ENCODE results near the gene KCNQ4. TPM values are rescaled to one million over a fixed set of nuclear protein-coding genes. Genes with fewer than 3 reads are reported as not detected.

The KCNQ4 gene
- polyA plus RNA-seq, 6 donors from 2014 or later = 0.11 TPM; not detected in 5

DNA sequence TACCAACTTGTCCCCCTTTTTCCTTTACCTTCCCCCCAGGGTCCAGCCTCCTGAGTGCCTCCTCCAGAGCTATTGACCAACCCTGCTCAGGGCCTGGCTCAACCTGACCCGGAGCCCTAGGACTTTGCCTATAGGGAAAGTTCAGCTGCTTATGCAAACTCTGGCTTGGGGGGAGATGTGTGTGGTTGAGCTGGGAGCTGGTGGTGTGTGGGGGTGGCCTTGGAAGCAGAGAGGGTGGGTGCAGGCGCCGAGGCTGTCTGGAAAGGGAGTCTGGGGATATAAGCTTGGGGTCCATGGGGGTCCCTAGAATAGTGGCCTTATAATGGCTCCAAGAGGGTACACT is 14.1 kb downstream of the KCNQ4 start:
- Mint-ChIP-seq H3K9me3 (no peaks in the 10 kb centered on the region), H3K4me1 (peaks cover 26 to 44% (median 28%) of the 10 kb centered on the region in 3 donors), H3K4me3 (peak overlapping the region in 1 of 8 donors; percentile 0), H3K27ac (peak overlapping the region in 1 of 6 donors; percentile 3), H3K27me3 (peaks cover 0 to 17% (median 5%) of the 10 kb centered on the region in 3 donors), H3K36me3 (no peaks in the 10 kb centered on the region)
- ATAC-seq (ENCODE audit: low read depth in 2 of 2) = no peak
- no peak for DNase-seq

DNA sequence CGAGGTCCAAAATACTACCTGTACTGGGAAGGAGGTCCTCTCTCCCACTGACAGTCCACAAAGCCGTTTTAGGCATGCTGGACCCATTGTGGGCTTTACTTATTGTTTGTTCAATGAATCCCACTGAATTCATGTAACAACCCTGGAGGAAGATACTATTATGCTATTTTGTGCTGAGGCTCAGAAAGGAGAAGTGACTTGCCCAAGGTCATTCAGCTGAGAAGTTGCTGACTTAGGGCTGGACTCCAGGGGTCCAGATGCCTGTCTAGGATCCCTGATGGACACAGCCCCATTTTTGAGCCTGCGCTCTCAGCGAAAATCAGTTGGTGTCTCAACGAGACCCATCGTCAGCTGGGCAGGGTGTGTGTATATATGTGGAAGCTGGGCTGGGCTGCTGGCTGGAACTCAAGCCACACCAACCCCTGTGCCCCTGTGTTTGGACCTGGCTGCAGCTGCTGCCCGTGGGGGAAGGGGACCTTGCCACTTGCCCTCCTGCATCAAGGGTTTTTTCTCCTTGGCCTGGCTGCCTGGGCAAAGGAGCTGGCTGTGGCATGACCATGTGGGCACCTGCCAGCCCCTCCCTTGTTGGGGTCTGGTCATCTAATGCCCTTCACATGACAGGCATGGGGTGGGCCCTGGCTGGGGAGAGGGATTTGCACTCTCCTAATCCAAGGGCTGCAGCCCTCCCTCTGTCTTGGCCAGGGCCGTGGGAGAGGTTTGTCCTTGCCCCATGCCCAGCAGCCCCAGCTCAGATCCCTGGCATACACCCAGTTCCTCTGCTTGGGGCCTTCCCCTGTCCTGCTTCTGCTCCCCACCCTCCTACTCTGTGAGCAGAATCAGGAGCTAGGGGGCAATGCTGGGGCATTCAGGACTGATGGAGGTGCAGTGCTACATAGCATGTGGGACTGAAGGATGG is 15.0 kb downstream of the KCNQ4 start:
- Mint-ChIP-seq H3K4me1 (peaks cover 27 to 53% (median 38%) of the 10 kb centered on the region in 3 donors), H3K4me3 (no peak overlapping the region), H3K27me3 (peaks cover 0 to 14% (median 4%) of the 10 kb centered on the region in 3 donors), H3K27ac (no peak overlapping the region), H3K9me3 (no peaks in the 10 kb centered on the region), H3K36me3 (no peaks in the 10 kb centered on the region)
- ATAC-seq (ENCODE audit: low read depth in 2 of 2) (no peak), DNase-seq (no peak)

- H3K4me3 Mint-ChIP-seq = no peak overlapping the region
- H3K36me3 Mint-ChIP-seq = no peaks in the 10 kb centered on the region
- H3K9me3 Mint-ChIP-seq = no peaks in the 10 kb centered on the region
- DNase-seq (no peak), ATAC-seq (ENCODE audit: low read depth in 2 of 2) (no peak)
- peaks cover 27 to 55% (median 41%) of the 10 kb centered on the region in 3 donors for H3K4me1 Mint-ChIP-seq
- no peak overlapping the region for H3K27ac Mint-ChIP-seq
- H3K27me3 Mint-ChIP-seq = peaks cover 0 to 10% (median 0%) of the 10 kb centered on the region in 3 donors
Observed at GRCh38 chr1:40799351-40799867, 15.8 kb downstream of the KCNQ4 start.

GRCh38 chr1:40801742-40802077 is 18.1 kb downstream of the KCNQ4 start:
- peak overlapping the region in 2 of 6 donors; percentile 7 to 47 for H3K27ac Mint-ChIP-seq
- no peak for ATAC-seq (ENCODE audit: low read depth in 2 of 2)

DNA sequence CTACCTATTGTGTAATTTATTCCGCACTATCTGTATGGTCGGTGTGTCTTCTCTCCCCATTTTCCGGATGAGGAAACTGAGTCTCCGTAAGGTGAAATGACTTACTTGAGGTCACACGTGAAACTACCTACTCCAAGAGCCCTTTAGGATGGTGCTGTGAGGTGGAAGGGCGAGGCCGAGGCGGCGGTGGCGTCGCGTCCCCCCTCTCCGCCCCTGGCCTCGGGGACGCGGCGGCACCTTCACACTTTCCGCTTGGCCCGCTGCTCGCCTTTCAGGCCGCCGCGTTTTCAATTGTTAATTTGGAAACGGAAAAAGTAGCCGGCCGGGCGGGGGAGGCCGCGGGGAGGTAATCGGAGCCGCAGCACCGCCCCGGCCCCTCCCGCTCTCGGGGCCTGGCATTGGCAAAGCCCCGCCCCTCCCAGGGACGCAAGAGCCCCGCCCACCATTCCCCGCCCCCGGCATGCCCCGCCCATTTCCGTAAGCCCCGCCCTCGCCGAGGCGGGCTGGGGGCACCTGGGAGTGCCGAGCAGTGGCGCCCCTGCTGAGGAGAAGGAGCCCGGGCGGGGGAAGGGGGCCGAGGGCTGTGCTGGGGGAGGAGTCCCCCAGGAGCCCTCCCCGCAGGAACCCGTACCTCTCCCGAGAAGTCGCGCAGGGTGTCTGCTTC is 18.6 kb downstream of the KCNQ4 start:
- Mint-ChIP-seq H3K27ac (peak overlapping the region in 1 of 6 donors; percentile 93), H3K36me3 (no peaks in the 10 kb centered on the region), H3K27me3 (peaks cover 0 to 5% (median 0%) of the 10 kb centered on the region in 3 donors), H3K4me3 (peak overlapping the region; percentile 76 to 88 (median 82)), H3K9me3 (no peaks in the 10 kb centered on the region), H3K4me1 (peaks cover 21 to 42% (median 38%) of the 10 kb centered on the region in 3 donors)
- DNase-seq (peak; percentile 74), ATAC-seq (ENCODE audit: low read depth in 2 of 2) (peak; percentile 82 to 85)

More at GRCh38 chr1:40801742-40802077, 18.1 kb downstream of the KCNQ4 start:
- Mint-ChIP-seq H3K4me1 (peaks cover 24 to 46% (median 41%) of the 10 kb centered on the region in 3 donors), H3K9me3 (no peaks in the 10 kb centered on the region), H3K27me3 (peaks cover 0 to 10% (median 0%) of the 10 kb centered on the region in 3 donors), H3K4me3 (peak overlapping the region; percentile 75 to 88 (median 82)), H3K36me3 (no peaks in the 10 kb centered on the region)
- DNase-seq = no peak

DNA sequence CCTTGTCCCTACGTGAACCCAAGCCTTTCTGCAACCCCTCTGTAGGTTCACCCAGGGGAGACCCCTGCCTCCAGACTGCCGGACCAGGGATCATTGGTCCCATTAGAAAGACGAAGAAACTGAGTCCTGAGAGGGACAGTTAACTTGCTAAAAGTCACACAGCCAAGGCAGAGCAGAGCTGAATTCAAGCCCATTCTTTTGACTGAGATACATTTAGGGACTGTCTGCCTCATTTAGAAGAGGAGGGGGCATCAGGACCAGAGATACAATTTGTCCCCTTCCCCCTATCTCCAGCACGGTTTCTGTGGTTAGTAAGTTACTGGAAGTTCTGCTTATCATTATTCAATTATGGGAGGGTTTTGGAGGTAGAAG is 19.1 kb downstream of the KCNQ4 start:
- Mint-ChIP-seq H3K36me3 (no peaks in the 10 kb centered on the region), H3K27me3 (no peaks in the 10 kb centered on the region), H3K27ac (peak overlapping the region in 3 of 6 donors; percentile 66 to 93 (median 86)), H3K4me3 (peak overlapping the region; percentile 60 to 85 (median 78)), H3K9me3 (no peaks in the 10 kb centered on the region), H3K4me1 (peaks cover 19 to 37% (median 36%) of the 10 kb centered on the region in 3 donors)
- DNase-seq (no peak), ATAC-seq (ENCODE audit: low read depth in 2 of 2) (peak; percentile 3 to 4)

- ATAC-seq (ENCODE audit: low read depth in 2 of 2) (no peak), DNase-seq (no peak)
- H3K27me3 Mint-ChIP-seq = no peaks in the 10 kb centered on the region
- H3K4me3 Mint-ChIP-seq = peak overlapping the region; percentile 22 to 77 (median 50)
- H3K4me1 Mint-ChIP-seq = peaks cover 19 to 37% (median 36%) of the 10 kb centered on the region in 3 donors
- H3K36me3 Mint-ChIP-seq = no peaks in the 10 kb centered on the region
- H3K9me3 Mint-ChIP-seq = no peaks in the 10 kb centered on the region
- peak overlapping the region in 3 of 6 donors; percentile 45 to 84 (median 76) for H3K27ac Mint-ChIP-seq
Observed at GRCh38 chr1:40803447-40803846, 19.9 kb downstream of the KCNQ4 start.

DNA sequence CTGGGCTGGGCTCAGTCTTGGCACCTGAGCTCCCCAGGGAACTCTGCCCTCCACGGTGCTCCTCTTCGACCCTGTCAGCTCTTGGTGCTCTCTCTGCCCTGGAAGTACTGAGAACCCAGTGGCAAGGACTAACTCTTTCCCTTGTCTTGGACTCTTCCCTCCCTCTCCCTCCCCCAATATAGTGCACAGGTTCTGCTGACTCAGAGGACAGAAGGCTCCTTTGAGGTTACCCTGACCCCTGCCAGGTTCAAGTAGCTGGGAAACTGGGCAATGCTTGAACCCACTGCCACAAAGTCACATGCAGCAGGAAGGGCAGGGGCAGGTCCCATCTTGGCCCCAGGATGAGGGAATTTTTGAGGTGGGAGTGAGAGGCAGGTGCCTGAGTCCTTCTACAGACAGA is 20.3 kb downstream of the KCNQ4 start:
- no peaks in the 10 kb centered on the region for H3K36me3 Mint-ChIP-seq
- H3K9me3 Mint-ChIP-seq = no peaks in the 10 kb centered on the region
- H3K27ac Mint-ChIP-seq = peak overlapping the region in 2 of 6 donors; percentile 45 to 76
- H3K4me3 Mint-ChIP-seq = peak overlapping the region in 2 of 8 donors; percentile 60 to 70
- H3K4me1 Mint-ChIP-seq = peaks cover 23 to 41% (median 41%) of the 10 kb centered on the region in 3 donors
- ATAC-seq (ENCODE audit: low read depth in 2 of 2) = no peak
- no peak for DNase-seq
- no peaks in the 10 kb centered on the region for H3K27me3 Mint-ChIP-seq

DNA sequence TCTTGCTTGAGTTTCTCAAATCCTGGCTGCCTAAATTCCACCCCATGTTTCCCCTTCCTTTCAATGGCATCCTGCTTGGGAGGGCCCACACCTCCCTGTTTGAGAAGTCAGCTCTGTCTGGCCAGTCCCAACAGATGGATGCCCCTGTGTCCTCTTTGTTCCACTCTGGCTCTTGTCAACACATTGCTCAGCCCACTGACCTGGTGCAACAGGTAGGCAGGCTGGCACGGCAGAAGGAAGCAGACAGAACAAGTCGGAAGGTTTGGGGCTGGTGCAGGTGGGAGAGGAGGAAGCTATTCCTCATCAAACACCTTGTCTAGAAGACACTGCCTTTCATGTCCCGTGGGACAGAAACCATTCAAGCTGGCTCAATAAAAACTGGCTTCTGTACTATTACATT is 22.7 kb downstream of the KCNQ4 start:
- H3K27ac Mint-ChIP-seq = peak overlapping the region in 2 of 6 donors; percentile 39 to 60
- no peak for DNase-seq

GRCh38 chr1:40806731-40807695 is 23.4 kb downstream of the KCNQ4 start:
- H3K27ac Mint-ChIP-seq = peak overlapping the region in 2 of 6 donors; percentile 60 to 72

More for the DNA sequence above, 22.7 kb downstream of the KCNQ4 start:
- Mint-ChIP-seq H3K4me1 (peaks cover 29 to 50% (median 45%) of the 10 kb centered on the region in 3 donors), H3K9me3 (peaks cover 0 to 4% (median 0%) of the 10 kb centered on the region in 7 donors), H3K4me3 (no peak overlapping the region), H3K36me3 (no peaks in the 10 kb centered on the region), H3K27me3 (no peaks in the 10 kb centered on the region)
- ATAC-seq (ENCODE audit: low read depth in 2 of 2) = no peak

GRCh38 chr1:40808002-40808401 is 24.4 kb downstream of the KCNQ4 start:
- Mint-ChIP-seq H3K36me3 (no peaks in the 10 kb centered on the region), H3K4me1 (peaks cover 18 to 37% (median 32%) of the 10 kb centered on the region in 3 donors), H3K27ac (peak overlapping the region in 3 of 6 donors; percentile 38 to 91 (median 83)), H3K4me3 (peak overlapping the region in 1 of 8 donors; percentile 60), H3K9me3 (peaks cover 0 to 4% (median 0%) of the 10 kb centered on the region in 7 donors), H3K27me3 (peaks cover 0 to 6% (median 0%) of the 10 kb centered on the region in 3 donors)
- no peak for DNase-seq
- ATAC-seq (ENCODE audit: low read depth in 2 of 2) = no peak

More at GRCh38 chr1:40806731-40807695, 23.4 kb downstream of the KCNQ4 start:
- H3K27me3 Mint-ChIP-seq = no peaks in the 10 kb centered on the region
- peaks cover 21 to 42% (median 38%) of the 10 kb centered on the region in 3 donors for H3K4me1 Mint-ChIP-seq
- H3K36me3 Mint-ChIP-seq = no peaks in the 10 kb centered on the region
- no peak overlapping the region for H3K4me3 Mint-ChIP-seq
- ATAC-seq (ENCODE audit: low read depth in 2 of 2) = no peak
- peaks cover 0 to 4% (median 0%) of the 10 kb centered on the region in 7 donors for H3K9me3 Mint-ChIP-seq
- DNase-seq = no peak

DNA sequence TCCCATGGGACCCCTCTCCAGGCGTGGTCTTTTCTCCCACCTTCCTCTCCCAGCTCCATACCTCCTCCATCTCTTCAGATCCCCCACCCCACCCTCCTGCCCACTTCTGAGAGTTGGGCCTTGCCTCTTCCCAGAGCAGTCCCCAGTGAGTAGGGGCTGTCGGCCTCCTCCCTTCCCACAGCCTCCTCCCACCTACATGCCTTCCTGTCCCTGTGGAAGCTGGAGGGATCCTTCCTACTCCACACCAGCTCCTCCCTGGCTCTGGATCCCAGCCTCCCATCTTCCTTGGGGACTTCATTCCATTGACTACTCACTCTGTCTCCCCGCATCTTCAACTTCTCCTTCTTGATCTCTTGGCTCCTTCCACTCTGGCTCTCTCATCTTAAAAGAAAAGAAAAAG is 24.9 kb downstream of the KCNQ4 start:
- ATAC-seq (ENCODE audit: low read depth in 2 of 2) (no peak), DNase-seq (no peak)
- Mint-ChIP-seq H3K9me3 (peaks cover 0 to 4% (median 0%) of the 10 kb centered on the region in 7 donors), H3K4me3 (peak overlapping the region in 2 of 8 donors; percentile 20 to 60), H3K27me3 (peaks cover 0 to 9% (median 0%) of the 10 kb centered on the region in 3 donors), H3K27ac (peak overlapping the region in 5 of 6 donors; percentile 8 to 92 (median 91)), H3K36me3 (no peaks in the 10 kb centered on the region), H3K4me1 (peaks cover 18 to 33% (median 28%) of the 10 kb centered on the region in 3 donors)

All from naive B cell (primary cell).